HPDE6-E6E7 (cell line): Measurements from ENCODE around the gene TSTD1.
A peak's percentile ranks its signal among the peaks of the same experiment; 100 is the strongest.
"Not testable (repeated sequence)": the region's sequence is repeated elsewhere in the genome, so short reads cannot be mapped to it uniquely, and the experiment has no call there.

ENCODE experiments used
- DNase-seq: peaks from one replicate; pipeline ENCODE4 v3.0.0; 2011; ENCODE audit warnings: missing footprints; ENCODE audit errors: extremely low spot score

The TSTD1 gene

DNA sequence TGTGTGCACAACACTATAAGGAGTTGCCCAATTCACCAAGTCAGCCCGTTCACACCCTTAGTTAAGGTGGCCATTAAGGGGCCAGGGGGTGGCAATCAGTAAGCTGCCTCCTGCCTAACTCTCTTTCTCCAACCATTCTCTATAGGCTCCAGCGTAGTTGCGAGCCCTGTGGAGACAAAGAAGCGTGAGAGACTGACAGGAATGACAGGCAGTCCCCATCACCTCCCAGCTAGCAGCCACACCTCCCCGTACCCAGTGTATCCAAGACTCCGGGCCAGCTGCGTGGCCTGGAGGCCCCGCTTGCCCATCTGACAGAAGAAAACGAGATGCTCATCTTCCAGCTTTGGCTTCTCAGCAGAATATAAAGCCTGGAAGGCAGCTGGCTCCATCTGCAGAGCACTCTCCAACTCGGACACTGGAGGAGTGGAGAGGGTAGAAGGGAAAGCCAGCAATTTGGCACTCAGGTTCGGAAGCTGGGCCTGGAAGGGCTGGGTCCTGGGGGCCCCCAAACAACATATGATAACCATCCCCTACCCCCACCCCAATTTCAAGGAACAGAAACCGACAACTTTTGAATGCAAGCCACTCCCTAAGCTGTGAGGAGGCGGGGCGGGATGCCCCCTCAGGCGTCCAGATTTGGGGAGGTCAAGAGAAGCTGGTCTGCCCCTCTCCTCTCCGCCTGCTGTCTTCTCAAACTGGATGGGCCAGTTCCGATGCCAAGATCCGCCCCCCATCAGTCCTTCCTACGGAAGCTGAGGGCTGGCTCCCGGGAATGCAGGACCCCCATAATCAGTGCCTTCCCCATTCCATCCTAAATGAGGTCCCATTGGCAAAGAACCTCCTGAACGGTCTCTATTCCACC lies 872 bp downstream of the TSTD1 start:
- no peak for DNase-seq

DNA sequence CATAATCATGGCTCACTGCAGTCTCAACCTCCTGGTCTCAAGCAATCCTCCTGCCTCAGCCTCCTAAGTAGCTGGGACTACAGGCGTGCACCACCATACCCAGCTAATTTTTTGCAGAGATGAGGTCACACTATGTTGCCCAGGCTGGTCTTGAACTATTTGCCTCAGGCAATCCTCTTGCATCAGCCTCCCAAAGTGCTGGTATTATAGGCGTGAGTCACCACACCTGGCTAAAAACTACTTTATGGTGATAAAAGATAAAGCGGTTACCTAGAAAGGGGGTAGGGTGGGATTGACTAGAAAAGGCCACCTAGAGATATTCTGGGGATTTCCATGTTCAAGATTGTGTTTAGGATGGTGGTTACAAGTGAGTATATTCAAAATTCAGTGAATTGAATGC lies 5.0 kb downstream of the TSTD1 start:
- DNase-seq: no peak

DNA sequence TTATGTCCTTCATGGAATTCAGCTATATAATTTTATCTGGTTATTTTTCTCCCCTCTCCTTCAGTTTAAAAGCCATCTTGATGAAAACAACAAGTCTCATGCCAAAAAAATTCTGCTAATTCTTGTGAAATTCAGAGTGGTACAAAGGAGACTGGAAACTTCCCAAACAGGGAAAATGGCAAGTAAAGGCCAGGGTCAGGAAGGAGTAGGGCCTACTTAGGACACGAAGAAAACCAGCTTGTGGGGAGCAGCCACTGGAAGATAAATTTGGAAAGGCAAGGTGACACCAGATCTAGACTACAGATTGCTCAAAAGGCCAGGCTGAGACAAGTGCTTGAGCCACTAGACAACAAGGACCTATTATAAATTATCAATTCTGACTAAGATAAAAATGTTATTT lies 6.4 kb downstream of the TSTD1 start:
- no peak for DNase-seq

DNA sequence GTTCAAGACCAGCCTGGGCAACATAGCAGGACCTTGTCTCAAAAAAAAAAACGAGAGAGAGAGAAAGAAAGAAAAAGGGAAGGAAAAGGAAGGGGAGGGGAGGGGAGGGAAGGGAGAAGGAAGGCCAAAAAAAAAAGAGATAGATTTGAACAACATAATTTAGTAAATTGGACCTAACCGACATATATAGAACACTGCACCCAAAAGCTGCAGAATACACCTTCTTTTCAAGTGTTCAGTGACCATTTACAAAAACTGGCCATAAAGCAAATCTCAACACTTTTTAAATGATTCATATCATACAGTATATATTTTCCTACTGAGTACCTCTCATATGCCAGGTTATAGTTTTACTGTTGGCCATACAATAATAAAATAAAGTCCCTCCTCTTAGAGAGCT lies 6.9 kb downstream of the TSTD1 start:
- DNase-seq: no peak

DNA sequence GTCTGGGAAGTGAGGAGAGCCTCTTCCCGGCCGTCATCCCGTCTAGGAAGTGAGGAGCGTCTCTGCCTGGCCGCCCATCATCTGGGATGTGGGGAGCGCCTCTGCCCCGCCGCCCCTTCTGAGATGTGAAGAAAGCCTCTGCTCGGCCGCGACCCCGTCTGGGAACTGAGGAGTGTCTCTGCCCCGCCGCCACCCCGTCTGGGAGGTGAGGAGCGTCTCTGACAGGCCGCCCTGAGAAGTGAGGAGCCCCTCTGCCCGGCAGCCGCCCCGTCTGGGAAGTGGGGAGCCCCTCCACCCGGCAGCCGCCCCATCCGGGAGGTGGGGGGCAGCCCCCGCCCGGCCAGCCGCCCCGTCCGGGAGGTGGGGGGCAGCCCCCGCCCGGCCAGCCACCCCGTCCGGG lies 9.3 kb downstream of the TSTD1 start:
- DNase-seq: not testable (repeated sequence)

DNA sequence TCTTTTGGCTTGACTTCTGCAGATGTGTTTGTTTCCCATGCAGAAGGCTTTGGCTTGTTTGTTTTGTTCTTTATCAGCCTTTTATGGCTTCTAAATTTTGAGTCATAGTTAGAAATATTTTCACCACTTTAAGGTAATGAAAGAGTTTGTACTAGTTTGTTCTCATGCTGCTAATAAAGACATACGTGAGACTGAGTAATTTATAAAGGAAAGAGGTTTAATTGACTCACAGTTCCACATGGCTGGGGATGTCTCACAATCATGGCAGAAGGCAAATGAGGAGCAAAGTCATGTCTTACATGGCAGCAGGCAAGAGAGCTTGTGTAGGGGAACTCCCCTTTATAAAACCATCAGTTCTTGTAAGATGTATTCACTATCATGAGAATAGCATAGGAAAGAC lies 11.8 kb downstream of the TSTD1 start:
- DNase-seq: not testable (repeated sequence)

DNA sequence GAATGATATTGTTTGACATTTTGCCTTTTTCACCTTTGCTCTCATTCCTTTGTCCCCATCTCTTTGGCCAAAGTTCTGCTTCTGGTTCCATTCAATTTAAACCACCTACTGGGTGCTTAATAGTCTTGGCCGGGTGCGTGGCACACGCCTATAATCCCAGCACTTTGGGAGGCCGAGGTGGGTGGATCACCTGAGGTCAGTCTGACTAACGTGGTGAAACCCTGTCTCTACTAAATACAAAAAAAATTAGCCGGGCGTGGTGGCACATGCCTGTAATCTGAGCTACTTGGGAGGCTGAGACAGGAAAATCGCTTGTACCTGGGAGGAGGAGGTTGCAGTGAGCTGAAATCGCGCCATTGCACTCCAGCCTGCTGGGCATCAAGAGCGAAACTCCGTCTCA lies 16.3 kb downstream of the TSTD1 start:
- DNase-seq: not testable (repeated sequence)

DNA sequence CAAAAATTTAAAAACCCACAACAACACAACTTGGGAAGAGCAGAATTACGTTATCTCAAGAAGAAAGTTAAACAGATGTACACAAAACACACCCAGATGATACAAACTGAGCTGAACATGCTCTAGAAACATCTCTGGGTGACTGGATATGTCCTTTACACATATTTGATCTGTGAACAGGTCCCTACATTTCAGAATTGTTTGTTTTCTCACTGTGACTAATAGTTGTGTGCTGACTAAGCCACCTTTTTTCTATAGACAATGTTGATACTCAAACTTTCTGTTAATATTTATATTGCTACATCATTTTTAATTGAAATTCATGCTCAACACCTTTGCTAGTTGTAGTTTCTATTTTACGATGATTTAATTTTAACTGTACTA lies 16.8 kb downstream of the TSTD1 start:
- peak; percentile 49 for DNase-seq

DNA sequence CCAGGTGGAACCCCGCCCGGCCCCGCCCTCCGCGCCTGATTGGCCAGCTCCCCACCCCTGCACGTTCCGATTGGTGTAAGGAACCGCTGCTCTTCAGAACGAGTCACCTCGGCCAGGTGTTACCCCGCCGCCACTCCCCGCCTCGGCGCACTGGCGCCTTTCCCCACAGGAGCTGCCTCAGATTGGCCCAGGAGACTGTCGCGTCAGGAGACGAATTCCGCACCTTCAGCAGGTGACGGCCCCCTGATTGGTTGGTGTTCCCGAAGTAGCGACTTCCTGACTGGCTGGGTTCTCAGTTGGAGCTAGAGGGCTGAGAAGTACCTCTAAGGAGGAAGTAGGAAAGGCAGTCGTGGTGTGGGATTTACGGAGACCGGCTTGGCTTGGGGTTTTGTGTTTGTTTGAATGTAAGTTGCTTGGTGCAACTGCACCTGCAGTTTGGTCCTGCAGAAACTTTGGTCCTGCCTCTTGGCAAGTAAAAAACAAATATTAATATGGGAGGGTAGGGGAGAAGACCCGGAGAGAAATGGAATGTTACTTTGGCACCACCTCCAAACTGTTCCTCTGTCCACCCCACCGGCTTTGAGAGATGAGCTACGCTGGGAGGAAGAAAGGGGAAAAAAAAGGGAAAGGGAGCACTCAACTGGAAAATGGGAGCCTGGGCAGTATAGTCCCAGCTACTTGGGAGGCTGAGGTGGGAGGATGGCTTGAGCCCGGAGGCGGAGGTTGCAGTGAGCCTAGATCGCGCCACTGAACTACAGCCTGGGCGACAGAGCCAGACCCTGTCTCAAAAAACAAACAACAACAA lies 17.4 kb downstream of the TSTD1 start:
- DNase-seq: peak; percentile 98

DNA sequence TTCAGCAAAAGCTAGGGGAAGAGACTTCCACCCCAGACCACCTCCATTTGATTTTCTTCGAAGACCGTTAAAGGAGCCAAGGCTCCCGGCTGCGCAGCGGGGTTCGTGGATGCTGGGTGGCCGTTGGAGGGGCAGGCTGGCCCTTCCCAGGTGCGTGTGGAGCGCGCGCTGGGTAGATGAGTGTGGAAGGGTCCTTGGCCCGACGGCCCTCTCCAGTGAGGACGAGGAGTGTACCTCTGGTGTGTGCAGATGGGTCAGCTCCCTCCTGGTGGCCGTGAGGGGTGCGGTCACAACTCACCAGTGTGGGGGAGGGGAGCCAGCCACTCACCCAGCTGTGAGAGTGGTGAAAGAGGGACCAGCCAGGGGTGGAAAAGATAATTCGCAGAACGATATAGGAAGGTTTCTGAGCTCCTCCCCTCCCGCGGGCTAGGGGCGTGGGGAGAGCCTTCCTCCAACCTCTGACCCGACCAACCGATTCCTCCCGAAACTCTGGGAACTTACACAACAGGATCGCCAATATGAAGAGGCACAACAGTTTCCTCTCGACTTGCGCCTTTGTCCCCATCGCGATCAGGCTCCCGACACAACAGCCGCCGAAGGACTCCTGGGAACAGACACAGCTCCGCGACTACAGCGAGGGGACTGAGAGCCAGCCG lies 18.1 kb downstream of the TSTD1 start, which contains the start of gene F11R:
Gene F11R, minus strand, starts transcription at position 644 of the 656 bp plus-strand sequence. Its CDS starts 79 bp downstream, at position 565.
- peak; percentile 57 for DNase-seq

DNA sequence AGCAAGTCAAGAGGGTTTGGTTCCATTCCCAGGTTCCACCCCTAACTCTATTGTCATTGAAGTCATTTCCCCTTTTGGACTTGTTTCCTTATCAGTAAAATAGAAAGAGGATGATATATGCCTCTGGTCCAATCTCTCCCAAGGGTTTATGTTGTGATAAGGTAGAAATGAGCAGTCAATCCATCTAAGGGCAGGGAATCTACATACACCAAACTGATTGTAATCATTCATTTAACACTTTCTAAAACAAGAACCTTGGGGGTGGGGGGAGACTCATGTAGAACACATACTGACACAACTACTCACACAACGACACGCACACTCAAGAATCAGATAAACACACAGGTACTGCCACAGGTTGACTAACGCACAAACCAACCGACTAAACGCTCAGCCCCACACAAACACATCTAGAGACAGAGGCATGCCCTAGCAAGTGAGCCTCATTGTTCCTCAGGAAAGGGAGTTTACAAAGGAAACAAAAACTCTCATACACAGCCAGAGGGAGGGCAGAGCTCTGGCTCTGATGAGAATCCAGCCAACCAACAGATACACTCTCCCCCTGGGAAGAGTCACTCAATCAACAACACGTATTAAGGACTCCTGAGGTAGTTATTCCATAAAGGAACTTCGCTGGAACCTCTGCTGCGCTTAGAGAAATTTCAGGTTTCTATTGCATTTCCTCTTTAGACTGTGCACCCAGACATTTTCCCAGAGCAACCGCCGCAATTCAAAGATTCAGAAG lies 18.8 kb downstream of the TSTD1 start:
- DNase-seq: peak; percentile 46

DNA sequence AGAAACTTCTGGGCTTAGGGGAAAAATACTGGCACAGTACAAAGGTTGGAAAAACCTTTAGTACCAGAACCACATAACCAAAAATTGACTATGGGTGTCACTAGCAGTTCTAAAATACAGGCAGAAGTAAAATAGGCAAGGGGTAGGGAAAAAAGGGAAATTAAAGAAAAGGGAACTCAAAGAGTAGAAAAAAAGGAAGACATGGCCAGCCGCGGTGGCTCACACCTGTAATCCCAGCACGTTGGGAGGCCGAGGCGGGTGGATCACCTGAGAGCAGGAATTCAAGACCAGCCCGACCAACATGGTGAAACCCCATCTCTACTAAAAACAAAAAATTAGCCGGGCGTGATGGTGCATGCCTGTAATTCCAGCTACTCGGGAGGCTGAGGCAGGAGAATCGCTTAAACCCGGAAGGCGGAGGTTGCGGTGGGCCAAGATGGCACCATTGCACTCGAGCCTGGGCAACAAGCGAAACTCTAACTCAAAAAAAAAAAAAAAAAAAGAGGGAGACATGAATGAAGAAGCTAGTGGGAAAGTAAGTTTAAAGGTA lies 19.6 kb downstream of the TSTD1 start:
- not testable (repeated sequence) for DNase-seq

DNA sequence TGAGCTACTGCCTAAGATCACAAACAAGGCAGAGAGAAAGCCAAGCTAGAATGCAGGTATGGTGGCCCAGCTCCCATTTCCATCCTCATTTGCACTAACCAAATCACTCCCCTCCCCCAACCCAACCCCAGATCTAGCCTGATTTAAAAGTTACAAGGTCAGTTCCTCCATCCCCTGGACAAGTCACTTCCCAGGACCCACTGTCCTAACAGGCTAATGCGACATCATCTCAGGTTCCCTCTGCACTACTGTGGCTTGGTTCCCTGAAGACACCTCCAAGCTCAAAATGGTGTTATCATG lies 20.2 kb downstream of the TSTD1 start:
- DNase-seq: no peak

DNA sequence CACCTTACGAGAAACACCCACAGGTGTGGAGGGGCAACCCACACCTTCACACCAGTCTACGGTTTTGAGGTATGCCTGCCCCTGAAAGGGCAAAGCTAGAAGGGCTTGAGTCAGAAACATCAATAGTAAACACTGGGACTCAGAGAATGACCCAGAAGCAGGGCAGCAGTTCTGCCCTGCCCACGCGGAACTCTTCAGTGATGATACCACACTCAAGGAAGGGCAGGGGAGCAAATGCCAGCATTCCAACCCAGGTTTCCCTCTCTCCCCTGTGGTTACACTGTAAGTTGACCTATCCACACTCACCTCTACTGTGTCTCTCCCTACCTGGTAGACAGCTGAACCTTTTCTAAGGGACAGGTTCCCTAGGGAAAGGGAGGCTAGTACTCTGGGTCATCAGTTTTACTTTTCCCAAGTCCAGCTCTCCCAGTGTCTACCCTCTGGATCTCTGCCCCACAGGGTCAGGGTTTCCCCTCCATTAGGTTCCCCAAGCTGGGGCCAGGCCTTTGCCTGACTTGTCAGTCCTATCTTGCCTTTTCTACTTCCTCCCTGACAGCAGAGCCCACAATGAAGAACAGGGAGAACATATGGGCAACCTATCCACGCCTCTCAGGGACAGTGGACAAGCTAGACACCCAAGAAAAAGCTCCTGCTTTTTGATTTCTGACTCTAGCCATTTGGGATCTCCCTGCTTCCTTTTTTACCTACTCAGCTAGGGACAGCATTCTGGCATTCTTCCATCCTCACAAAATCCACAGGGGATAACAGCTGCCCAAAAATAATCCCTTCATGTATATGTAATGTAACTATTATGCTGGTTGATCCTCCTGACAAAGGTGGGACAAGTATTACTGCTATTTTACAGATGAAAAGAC lies 20.8 kb downstream of the TSTD1 start:
- no peak for DNase-seq

DNA sequence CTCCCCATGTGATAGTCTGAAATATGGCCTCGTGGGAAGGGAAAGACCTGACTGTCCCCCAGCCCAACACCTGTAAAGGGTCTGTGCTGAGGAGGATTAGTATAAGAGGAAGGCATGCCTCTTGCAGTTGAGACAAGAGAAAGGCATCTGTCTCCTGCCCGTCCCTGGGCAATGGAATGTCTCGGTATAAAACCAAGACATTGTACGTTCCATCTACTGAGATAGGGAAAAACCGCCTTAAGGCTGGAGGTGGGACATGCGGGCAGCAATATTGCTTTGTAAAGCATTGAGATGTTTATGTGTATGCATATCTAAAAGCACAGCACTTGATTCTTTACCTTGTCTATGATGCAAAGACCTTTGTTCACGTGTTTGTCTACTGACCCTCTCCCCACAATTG lies 21.6 kb downstream of the TSTD1 start:
- not testable (repeated sequence) for DNase-seq

DNA sequence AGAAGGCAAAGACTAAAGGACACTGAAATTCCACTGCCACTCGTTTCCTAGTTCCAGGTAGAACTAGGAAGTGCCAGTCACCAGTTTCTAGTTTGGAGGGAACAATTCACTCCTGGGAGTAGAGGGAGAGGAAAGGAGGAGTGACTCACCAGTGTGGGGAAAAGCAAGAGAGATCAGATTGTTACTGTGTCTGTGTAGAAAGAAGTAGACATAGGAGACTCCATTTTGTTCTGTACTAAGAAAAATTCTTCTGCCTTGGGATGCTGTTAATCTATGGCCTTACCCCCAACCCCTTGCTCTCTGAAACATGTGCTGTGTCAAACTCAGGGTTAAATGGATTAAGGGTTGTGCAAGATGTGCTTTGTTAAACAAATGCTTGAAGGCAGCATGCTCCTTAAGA lies 22.1 kb downstream of the TSTD1 start:
- not testable (repeated sequence) for DNase-seq

DNA sequence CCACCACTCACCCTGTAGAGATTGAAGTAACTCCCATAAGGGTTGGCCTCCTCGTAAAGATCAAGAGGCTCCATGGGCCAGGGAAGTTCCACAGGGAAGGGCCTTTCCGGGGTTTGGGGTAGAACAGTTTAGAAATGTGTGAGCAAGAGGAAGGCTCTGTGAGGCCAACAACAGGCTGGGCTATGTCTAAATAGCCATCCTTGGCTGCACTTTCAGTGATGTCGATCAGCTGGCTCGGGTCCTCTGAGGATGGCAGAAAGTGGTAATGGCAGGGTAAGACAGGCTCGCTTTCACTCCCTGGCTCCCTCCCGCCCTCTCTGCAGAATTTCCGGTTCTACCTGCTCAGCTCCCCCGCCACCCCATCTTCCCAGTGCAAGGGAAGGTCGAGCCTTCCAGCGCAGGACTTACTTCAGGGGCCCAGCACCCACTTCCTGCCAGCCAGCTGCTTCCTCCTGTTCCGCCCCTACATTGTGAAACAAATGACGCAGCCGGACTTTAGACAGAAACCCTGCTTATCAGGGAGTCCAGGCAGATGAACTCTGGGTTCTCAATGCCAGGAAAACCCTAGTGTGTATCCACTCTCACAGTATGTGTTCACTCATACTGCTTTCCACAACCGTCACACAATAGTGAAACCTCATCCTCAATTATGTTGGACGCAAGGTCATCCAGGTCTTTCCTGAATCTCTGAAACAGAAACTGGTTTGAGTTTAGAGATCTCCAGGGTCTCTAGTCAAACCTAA lies 25.1 kb downstream of the TSTD1 start:
- DNase-seq: peak; percentile 94

DNA sequence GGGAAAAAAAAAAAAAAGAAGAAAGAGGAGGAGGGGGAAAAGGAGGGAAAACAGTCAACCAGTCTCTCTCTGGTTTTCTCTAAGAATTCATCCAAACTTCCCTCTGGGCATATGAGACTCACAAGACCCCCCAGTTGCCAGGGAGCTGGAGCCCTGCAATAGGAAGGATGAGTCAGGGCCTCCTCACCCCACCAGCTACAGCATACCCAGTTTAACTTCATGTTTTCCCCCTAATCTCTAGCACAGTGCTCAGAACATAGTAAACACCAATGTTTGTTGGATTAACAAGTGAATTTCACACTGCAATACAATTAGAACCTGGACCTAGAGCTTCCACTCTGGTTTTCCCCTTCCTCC lies 25.7 kb downstream of the TSTD1 start:
- DNase-seq: no peak

DNA sequence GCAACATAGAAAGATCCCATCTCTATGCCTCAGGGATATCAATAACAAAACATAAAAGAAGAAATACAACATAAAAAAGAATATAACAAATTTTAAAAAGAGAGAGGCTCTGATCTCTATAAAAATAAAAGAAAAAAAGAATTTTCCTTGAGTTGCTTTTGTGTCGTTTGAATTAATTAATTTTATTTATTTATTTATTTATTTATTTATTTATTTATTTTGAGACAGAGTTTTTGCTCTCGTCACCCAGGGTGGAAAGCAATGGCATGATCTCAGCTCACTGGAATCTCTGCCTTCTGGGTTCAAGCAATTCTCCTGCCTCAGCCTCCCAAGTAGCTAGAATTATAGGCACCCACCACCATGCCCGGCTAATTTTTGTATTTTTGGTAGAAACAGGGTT lies 26.3 kb downstream of the TSTD1 start:
- DNase-seq: no peak
